Left ventricle myocardium inferior (tissue), 1 donor: ENCODE results near the gene BRINP3. TPM values are rescaled to one million over a fixed set of nuclear protein-coding genes. Genes with fewer than 3 reads are reported as not detected.

Source experiments
- DNase-seq: peaks from one replicate; pipeline ENCODE4 v3.0.0-alpha.2; 2020
- H3K27ac ChIP-seq: fragments of 200-600 bp; replicated peaks from 2 replicates; pipeline ENCODE4 v1.8.0; 2021
- H3K27me3 ChIP-seq: fragments of 200-600 bp; 2 replicates; pipeline ENCODE4 v1.8.0; 2021; ENCODE audit warnings: low read depth
- H3K36me3 ChIP-seq: fragments of 200-600 bp; 2 replicates; pipeline ENCODE4 v1.8.0; 2021
- H3K4me1 ChIP-seq: fragments of 200-600 bp; 2 replicates; pipeline ENCODE4 v1.8.0; 2021
- H3K4me3 ChIP-seq: fragments of 200-600 bp; 2 replicates; pipeline ENCODE4 v1.8.0; 2021; ENCODE audit warnings: mild to moderate bottlenecking, moderate library complexity
- H3K9me3 ChIP-seq: fragments of 200-600 bp; replicated peaks from 2 replicates; pipeline ENCODE4 v1.8.0; 2021
- intact Hi-C: fragments of 100-400 bp; cut with micrococcal nuclease; formaldehyde crosslinking; loops from one replicate; pipeline ENCODE4 v1.11.0; 2022
- total RNA-seq: library from RNA; stranded (reverse); fragmentation: NEBNext Ultra II Directional; extraction: Animal tissue kit (Norgen Biotek cat#: 25700); gene quantifications from one replicate; pipeline ENCODE4 v1.2.1, GENCODE V29; 2021
- TF ChIP-seq, protein P1 (sequence below): fragments of 200-600 bp; IDR thresholded peaks from 2 replicates; pipeline ENCODE4 v1.8.0; 2021; ENCODE audit warnings: antibody characterized with exemption, mild to moderate bottlenecking, borderline replicate concordance
- donor health status: DM: no; HTN: yes; CAD: no; lungs with severe emphysema.

The BRINP3 gene
- total RNA-seq, 1 donor from 2014 or later, result 5.4 TPM

DNA sequence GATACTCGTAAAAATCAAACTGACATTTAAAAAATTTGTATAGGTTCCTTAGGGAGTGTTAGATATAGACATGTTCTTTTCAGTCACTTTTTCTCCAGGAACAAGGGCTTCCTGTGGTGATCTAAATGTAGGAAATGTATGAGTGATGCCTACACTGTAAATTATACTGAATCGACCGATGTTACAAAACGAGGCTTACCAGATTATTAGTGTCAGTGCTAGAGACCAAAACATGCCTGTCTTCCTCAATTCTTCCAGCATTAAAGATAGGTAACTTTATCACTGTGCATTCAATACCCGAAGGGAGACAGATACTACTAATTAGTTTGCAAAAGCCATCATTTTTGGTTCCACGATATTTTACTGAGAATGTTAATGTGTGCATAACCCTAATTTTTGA is 86.1 kb downstream of the BRINP3 start:
- Histone ChIP-seq H3K4me1 (no peaks in the 10 kb centered on the region), H3K27ac (no peak overlapping the region), H3K9me3 (no peaks in the 10 kb centered on the region), H3K4me3 (no peak overlapping the region), H3K36me3 (no peaks in the 10 kb centered on the region), H3K27me3 (no peaks in the 10 kb centered on the region)
- TF ChIP-seq, protein P1, sequence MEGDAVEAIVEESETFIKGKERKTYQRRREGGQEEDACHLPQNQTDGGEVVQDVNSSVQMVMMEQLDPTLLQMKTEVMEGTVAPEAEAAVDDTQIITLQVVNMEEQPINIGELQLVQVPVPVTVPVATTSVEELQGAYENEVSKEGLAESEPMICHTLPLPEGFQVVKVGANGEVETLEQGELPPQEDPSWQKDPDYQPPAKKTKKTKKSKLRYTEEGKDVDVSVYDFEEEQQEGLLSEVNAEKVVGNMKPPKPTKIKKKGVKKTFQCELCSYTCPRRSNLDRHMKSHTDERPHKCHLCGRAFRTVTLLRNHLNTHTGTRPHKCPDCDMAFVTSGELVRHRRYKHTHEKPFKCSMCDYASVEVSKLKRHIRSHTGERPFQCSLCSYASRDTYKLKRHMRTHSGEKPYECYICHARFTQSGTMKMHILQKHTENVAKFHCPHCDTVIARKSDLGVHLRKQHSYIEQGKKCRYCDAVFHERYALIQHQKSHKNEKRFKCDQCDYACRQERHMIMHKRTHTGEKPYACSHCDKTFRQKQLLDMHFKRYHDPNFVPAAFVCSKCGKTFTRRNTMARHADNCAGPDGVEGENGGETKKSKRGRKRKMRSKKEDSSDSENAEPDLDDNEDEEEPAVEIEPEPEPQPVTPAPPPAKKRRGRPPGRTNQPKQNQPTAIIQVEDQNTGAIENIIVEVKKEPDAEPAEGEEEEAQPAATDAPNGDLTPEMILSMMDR, result no peak
- intact Hi-C loops, result no loop called here
- no peak for DNase-seq

DNA sequence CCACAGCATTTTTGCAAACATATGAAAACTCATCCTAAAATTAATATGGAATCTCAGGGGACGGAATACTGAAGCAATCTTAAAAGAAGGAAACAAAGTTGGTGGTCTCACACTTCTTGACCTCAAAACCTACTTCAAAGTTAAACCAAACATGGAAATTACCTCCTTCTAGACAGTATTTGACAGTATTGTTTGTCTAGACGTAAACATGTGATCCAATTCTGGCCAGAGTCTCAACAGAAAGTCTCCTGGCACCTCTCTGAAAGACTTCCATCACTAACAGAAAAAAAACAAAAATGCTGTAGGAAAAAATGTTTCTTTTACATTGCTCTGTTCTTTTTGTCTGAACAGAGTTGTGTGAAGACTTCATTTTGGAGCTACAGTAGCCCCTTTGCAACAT is 99.7 kb downstream of the BRINP3 start:
- Histone ChIP-seq H3K27me3 (no peaks in the 10 kb centered on the region), H3K9me3 (no peaks in the 10 kb centered on the region), H3K4me1 (no peaks in the 10 kb centered on the region), H3K4me3 (no peak overlapping the region), H3K27ac (no peak overlapping the region), H3K36me3 (no peaks in the 10 kb centered on the region)
- intact Hi-C loops, result no loop called here
- DNase-seq, result no peak
- TF ChIP-seq, protein P1, result no peak

DNA sequence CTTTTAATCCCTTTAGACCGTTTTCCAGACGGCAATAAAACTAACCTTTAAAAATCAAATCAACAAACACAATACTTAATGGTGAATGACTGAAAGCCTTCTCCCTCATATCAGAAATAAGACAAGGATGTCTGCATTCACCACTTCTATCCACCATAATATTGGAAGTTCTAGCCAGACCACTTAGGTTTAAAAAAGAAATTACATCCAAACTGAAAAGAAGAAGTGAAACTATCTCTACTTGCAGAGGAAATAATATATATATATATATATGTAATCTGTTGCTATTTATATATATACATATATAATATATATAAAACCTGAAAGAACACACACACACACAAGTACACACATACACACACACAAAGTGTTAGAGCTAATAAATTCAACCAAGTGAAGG is 100.4 kb downstream of the BRINP3 start:
- intact Hi-C loops, result no loop called here
- TF ChIP-seq, protein P1, result no peak
- Histone ChIP-seq H3K9me3 (no peaks in the 10 kb centered on the region), H3K36me3 (no peaks in the 10 kb centered on the region), H3K4me3 (no peak overlapping the region), H3K4me1 (no peaks in the 10 kb centered on the region), H3K27me3 (no peaks in the 10 kb centered on the region), H3K27ac (no peak overlapping the region)
- DNase-seq, result no peak

DNA sequence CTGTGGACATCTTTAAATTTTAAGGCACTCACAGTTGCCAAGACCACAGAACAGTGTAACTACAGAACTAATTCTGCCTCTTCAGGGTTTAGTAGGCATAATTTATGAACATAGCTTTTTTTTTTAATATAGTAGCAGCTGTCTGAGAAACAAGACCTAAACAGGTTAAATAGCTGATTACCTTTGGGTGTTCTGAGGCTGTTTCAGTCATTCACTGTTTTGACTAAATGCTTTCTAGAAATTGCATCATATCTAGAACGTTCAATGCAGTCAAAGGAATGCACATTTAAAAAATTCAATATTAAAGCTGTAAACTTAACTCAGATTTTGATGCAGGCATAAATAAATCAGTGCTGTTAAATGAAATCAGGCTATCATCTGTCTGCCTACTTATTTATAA is 101.6 kb downstream of the BRINP3 start:
- intact Hi-C loops, result no loop called here
- Histone ChIP-seq H3K4me1 (no peaks in the 10 kb centered on the region), H3K9me3 (no peaks in the 10 kb centered on the region), H3K27me3 (no peaks in the 10 kb centered on the region), H3K36me3 (no peaks in the 10 kb centered on the region), H3K4me3 (no peak overlapping the region), H3K27ac (no peak overlapping the region)
- no peak for DNase-seq
- TF ChIP-seq, protein P1, result no peak

DNA sequence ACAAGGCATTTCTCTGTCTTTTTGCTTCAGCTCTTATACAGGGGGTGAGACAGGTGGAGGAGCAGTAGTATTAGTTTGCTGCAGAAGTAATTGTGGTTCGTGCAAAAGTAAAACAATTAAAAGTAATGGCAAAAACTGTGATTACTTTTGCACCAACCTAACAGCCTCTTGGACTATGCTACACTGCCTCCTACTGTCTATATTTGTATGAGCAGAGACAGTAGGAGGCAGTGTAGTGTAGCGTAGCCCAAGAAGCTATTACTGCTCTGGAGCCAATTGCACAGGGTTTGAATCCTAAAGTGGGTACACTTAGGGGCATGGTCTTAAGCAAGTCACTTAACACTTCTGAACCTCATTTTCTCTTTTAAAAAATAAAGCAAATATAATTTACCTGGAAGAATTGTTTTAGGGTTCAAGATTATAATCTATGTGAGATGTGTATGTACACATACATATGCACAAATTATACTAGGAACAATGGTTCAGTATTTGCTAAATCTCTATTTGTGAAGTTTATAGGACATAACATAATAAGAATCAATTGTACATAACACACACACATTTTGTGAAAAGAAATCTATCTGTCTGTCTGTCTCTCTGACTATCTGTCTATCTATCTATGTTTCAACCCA is 103.8 kb downstream of the BRINP3 start:
- no peak overlapping the region for H3K27ac ChIP-seq

More for the DNA sequence above, 103.8 kb downstream of the BRINP3 start:
- intact Hi-C loops, result no loop called here
- H3K27me3 ChIP-seq, result no peaks in the 10 kb centered on the region
- no peaks in the 10 kb centered on the region for H3K36me3 ChIP-seq
- no peak overlapping the region for H3K4me3 ChIP-seq
- TF ChIP-seq, protein P1, result no peak
- H3K4me1 ChIP-seq, result no peaks in the 10 kb centered on the region
- H3K9me3 ChIP-seq, result no peaks in the 10 kb centered on the region
- no peak for DNase-seq
